ENCODE results near the gene APMAP. TPM values are rescaled to one million over a fixed set of nuclear protein-coding genes. Genes with fewer than 3 reads are reported as not detected.
"Not testable (repeated sequence)": the region's sequence is repeated elsewhere in the genome, so short reads cannot be mapped to it uniquely, and the experiment has no call there.

APMAP gene
- total RNA-seq, 2 experiments from 2014 or later: 45.5 to 46.6 TPM

DNA sequence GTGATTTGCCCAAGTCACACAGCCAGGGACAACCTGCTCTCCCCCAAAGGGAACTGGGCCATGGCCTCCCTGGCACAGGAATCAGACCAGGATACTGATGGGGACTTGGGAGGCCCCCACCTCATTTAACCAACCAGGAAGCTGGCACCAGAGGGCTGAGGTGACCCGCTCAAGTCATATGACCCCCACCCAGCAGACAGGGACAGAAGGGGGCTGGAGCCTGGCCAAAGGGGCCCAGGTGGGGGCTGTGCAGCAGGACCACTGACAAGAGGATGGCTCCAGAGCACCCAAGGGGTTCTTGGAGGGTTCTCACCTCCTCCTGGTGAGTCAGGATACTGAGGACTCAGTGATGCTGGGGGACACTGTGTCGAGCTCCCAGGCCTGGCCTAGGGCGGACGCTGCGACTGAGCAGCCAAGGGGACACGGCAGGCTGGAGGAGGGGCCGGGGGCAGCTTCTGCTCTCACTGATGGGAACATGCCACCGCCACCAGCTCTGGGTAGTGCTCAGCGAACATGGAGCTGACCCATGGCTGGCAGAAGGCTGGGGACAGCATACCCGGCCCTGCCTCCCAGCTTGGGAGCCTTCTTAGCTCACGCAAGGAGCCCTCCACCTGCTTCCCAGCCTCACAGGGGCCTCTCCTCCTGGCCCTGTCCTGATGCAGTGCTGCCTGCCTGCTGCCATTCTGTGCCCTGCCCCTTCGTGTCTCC is 42.3 kb downstream of the APMAP start:
- H3K4me3 Mint-ChIP-seq: peak overlapping the region; percentile 83
- intact Hi-C loops (cut with micrococcal nuclease): no loop called here
- DNase-seq: no peak
- H3K27ac Mint-ChIP-seq: peak overlapping the region; percentile 96
- peaks cover 33% of the 10 kb centered on the region for H3K9me3 Mint-ChIP-seq
- ChIA-PET CTCF (interaction anchor here (0.6 to 1.6 kb wide), 3 partner anchors 10 to 209 kb away, joined by 3 read pairs; no protein-coding TSS in a partner anchor), POLR2A (interaction anchor here (1.6 to 2.9 kb wide), 3 partner anchors 10 to 107 kb away, joined by 7 to 15 read pairs (median 8); partner anchors contain the start of gene ACSS1)
- peaks cover 59% of the 10 kb centered on the region for H3K4me1 Mint-ChIP-seq (ENCODE audit: low read depth)
- no peaks in the 10 kb centered on the region for H3K27me3 Mint-ChIP-seq
- peaks cover 43% of the 10 kb centered on the region for H3K36me3 Mint-ChIP-seq

DNA sequence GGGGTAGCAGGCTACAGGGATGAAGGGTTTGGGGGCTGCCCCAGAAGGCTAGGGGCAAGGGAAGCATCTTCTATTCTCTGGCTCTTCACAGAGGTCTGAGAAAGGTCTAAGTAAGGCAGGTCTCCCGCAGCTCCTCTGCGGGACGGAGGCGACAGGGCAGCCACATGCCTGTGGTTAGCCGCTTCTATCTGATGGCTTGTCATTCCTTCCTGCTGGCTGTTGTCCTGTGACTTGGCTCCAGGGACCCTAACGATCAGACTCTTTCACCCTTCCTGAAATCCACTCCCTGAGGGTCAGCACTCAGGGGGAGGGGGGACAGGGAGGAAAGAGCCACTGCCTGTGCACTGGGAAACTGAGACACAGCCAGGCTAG is 42.8 kb downstream of the APMAP start:
- peak overlapping the region; percentile 83 for H3K4me3 Mint-ChIP-seq
- H3K9me3 Mint-ChIP-seq: peaks cover 37% of the 10 kb centered on the region
- intact Hi-C loops (cut with micrococcal nuclease): loop anchor here (1.0 to 5.0 kb wide), 5 partner anchors 17 to 443 kb away; partner anchors contain the start of genes ABHD12 and APMAP
- peak; percentile 51 for DNase-seq
- H3K27me3 Mint-ChIP-seq: no peaks in the 10 kb centered on the region
- H3K4me1 Mint-ChIP-seq (ENCODE audit: low read depth): peaks cover 55% of the 10 kb centered on the region
- ChIA-PET POLR2A (interaction anchor here (1.6 to 2.9 kb wide), 3 partner anchors 11 to 108 kb away, joined by 7 to 15 read pairs (median 8); partner anchors contain the start of gene ACSS1), CTCF (interaction anchor here (1.2 to 1.6 kb wide), 2 partner anchors 11 to 31 kb away, joined by 3 read pairs; no protein-coding TSS in a partner anchor)
- H3K27ac Mint-ChIP-seq: peak overlapping the region; percentile 96
- H3K36me3 Mint-ChIP-seq: peaks cover 39% of the 10 kb centered on the region

DNA sequence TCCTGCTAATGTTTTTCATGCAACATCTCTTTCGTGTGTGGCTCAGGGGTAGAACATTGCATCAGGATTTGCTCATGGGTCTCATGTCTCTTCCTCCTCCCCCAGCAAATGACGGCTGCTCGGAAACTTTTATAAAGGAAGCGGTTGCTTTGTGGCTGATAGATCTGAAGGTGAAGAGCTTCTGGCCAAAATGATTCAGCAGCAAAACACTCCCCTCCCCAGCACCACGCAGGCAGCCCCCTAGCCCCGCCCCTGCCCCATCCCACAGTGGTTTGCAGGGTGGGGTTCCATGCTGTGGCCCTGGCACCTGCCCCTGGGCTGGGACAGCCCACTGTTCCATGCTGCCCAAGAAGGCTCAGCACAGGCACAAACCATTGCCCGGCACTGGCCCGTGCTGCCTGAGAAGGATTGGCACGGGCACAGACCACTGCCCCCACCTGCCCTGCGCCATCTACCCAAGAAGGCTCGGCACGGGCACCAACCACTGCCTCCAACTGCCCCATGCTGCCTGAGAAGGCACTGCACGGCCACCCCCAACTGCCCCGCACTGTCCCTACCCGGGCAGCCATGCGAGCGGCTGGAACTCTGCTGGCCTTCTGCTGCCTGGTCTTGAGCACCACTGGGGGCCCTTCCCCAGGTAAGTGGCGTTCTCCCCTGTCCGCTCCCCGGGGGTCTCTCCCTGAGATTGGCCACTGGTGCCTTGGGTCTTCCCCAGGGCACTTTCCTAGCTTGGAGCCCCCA is 43.4 kb downstream of the APMAP start, which contains the start of gene CST7:
Gene CST7 (plus strand): TSS at position 331 of the 741 bp plus-strand sequence. CDS start 237 bp downstream, at position 568.
- DNase-seq: peak; percentile 93
- H3K4me3 Mint-ChIP-seq: peak within 1 kb of the TSS; percentile 83
- H3K27ac Mint-ChIP-seq: peak within 1 kb of the TSS; percentile 96
- peaks cover 38% of the 10 kb centered on the region for H3K36me3 Mint-ChIP-seq
- H3K27me3 Mint-ChIP-seq: no peaks in the 10 kb centered on the region
- ChIA-PET CTCF (interaction anchor here (1.2 to 1.6 kb wide), 2 partner anchors 11 to 30 kb away, joined by 3 read pairs; no protein-coding TSS in a partner anchor), POLR2A (interaction anchor here (1.2 to 2.9 kb wide), 4 partner anchors 12 to 109 kb away, joined by 3 to 15 read pairs (median 8); partner anchors contain the start of gene ACSS1)
- peaks cover 39% of the 10 kb centered on the region for H3K9me3 Mint-ChIP-seq
- intact Hi-C loops (cut with micrococcal nuclease): loop anchor here (1.0 to 5.0 kb wide), 5 partner anchors 16 to 443 kb away; partner anchors contain the start of genes ABHD12 and APMAP
- peaks cover 50% of the 10 kb centered on the region for H3K4me1 Mint-ChIP-seq (ENCODE audit: low read depth)

DNA sequence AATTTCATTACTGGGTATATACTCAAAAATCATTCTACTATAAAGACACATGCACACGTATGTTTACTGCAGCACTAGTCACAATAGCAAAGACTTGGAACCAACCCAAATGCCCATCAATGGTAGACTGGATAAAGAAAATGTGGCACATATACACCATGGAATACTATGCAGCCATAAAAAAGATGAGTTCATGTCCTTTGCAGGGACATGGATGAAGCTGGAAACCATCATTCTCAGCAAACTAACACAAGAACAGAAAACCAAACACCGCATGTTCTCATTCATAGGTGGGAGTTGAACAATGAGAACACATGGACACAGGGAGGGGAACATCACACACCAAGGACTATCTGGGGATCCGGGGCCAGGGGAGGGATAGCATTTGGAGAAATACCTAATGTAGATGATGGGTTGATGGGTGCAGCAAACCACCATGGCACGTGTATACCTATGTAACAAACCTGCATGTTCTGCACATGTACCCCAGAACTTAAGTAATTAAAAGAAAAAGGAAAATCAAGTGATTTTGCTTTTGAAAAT is 44.1 kb downstream of the APMAP start:
- Mint-ChIP-seq H3K9me3 (peaks cover 39% of the 10 kb centered on the region), H3K4me1 (ENCODE audit: low read depth) (peaks cover 44% of the 10 kb centered on the region), H3K27ac (peak overlapping the region; percentile 96), H3K36me3 (peaks cover 35% of the 10 kb centered on the region), H3K4me3 (peak overlapping the region; percentile 83)
- POLR2A ChIA-PET: interaction anchor here (1.2 to 2.9 kb wide), 4 partner anchors 12 to 109 kb away, joined by 3 to 15 read pairs (median 8); partner anchors contain the start of gene ACSS1
- DNase-seq, CTCF ChIA-PET, H3K27me3 Mint-ChIP-seq: not testable (repeated sequence)
- intact Hi-C loops (cut with micrococcal nuclease): loop anchor here (2.0 to 5.0 kb wide), 4 partner anchors 16 to 444 kb away; partner anchors contain the start of genes ABHD12 and APMAP

DNA sequence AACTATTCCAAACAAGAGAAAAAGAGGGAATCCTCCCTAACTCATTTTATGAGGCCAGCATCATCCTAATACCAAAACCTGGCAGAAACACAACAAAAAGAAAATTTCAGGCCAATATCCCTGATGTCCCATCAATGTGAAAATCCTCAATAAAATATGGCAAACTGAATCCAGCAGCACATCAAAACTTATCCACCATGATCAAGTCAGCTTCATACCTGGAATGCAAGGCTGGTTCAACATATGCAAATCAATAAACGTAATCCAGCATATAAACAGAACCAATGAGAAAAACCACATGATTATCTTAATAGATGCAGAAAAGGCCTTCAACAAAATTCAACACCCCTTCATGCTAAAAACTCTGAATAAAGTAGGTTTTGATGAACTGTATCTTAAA is 46.2 kb downstream of the APMAP start:
- intact Hi-C loops (cut with micrococcal nuclease): loop anchor here (5.0 kb wide), 2 partner anchors 291 to 446 kb away; partner anchors contain the start of gene ABHD12
- H3K27me3 Mint-ChIP-seq, H3K27ac Mint-ChIP-seq, POLR2A ChIA-PET, DNase-seq, CTCF ChIA-PET, H3K4me3 Mint-ChIP-seq: not testable (repeated sequence)
- Mint-ChIP-seq H3K36me3 (peaks cover 38% of the 10 kb centered on the region), H3K9me3 (peaks cover 45% of the 10 kb centered on the region), H3K4me1 (ENCODE audit: low read depth) (peaks cover 36% of the 10 kb centered on the region)

DNA sequence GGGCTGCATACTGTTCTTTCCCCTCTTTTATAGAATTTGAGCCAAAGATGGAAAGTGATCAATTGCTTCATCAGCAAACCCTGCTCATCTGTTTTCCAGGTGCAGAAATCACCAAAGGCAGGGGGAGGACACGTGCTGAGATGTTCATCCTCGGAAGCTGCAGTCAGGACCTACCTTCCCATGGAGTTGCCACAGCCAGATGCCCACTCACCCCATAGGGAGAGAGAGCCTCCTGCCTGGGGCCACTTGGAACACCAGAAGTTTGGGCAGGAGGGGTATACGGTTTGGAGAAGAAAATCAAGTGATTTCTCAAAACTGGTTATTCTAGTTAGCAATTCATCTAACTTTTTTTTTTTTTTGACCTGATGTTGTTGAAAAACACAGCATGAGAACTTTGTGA is 48.8 kb downstream of the APMAP start:
- H3K4me1 Mint-ChIP-seq (ENCODE audit: low read depth): peaks cover 21% of the 10 kb centered on the region
- no peaks in the 10 kb centered on the region for H3K27me3 Mint-ChIP-seq
- ChIA-PET POLR2A (no interaction called here), CTCF (no interaction called here)
- intact Hi-C loops (cut with micrococcal nuclease): no loop called here
- H3K27ac Mint-ChIP-seq: no peak overlapping the region
- no peak overlapping the region for H3K4me3 Mint-ChIP-seq
- peaks cover 54% of the 10 kb centered on the region for H3K9me3 Mint-ChIP-seq
- H3K36me3 Mint-ChIP-seq: peaks cover 43% of the 10 kb centered on the region
- no peak for DNase-seq

DNA sequence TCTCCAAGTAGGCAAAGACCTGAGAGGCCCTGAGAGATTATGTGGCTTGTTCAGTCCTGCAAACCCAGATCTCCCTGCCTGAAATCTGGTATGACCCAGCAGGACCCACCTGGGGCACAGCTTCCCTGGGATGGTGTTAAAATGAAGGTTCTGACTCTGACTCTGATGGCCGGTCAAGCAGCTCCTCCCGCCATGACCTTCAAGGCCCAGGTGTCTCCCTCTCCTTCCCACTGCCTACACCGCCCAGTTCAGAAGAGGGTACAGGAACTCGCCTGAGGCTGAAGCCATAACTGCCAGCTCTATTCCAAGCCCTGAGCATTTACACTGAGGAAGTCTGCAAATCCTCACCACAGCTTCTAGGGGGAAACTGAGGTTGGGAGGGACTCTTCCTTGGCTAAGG is 49.4 kb downstream of the APMAP start:
- POLR2A ChIA-PET: no interaction called here
- DNase-seq: no peak
- intact Hi-C loops (cut with micrococcal nuclease): no loop called here
- H3K27me3 Mint-ChIP-seq: no peaks in the 10 kb centered on the region
- CTCF ChIA-PET: no interaction called here
- H3K4me3 Mint-ChIP-seq: no peak overlapping the region
- peaks cover 15% of the 10 kb centered on the region for H3K4me1 Mint-ChIP-seq (ENCODE audit: low read depth)
- H3K9me3 Mint-ChIP-seq: peaks cover 50% of the 10 kb centered on the region
- H3K36me3 Mint-ChIP-seq: peaks cover 41% of the 10 kb centered on the region
- H3K27ac Mint-ChIP-seq: no peak overlapping the region

DNA sequence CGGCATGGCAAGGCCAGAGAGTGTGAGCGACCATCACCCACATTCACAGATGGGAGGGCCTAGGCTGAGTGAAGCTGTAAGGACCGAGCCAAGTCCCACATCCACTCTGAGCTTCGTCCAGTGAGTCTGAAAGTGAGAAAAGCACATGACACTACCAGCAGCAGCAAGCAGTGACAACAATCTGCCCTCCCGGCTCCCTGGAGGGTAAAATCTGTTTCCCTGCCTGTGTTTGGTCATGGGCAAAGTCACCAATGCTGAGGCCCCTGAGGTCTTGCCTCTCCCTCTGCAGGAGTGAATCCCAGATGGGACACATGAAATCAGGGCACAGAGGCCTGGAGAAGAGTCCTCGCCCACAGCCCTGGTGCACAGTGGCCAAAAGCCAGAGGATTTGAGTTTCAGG is 49.9 kb downstream of the APMAP start:
- intact Hi-C loops (cut with micrococcal nuclease): no loop called here
- Mint-ChIP-seq H3K4me1 (ENCODE audit: low read depth) (peaks cover 10% of the 10 kb centered on the region), H3K9me3 (peaks cover 45% of the 10 kb centered on the region), H3K4me3 (no peak overlapping the region), H3K27ac (no peak overlapping the region), H3K27me3 (no peaks in the 10 kb centered on the region), H3K36me3 (peaks cover 38% of the 10 kb centered on the region)
- ChIA-PET CTCF (no interaction called here), POLR2A (no interaction called here)
- no peak for DNase-seq

DNA sequence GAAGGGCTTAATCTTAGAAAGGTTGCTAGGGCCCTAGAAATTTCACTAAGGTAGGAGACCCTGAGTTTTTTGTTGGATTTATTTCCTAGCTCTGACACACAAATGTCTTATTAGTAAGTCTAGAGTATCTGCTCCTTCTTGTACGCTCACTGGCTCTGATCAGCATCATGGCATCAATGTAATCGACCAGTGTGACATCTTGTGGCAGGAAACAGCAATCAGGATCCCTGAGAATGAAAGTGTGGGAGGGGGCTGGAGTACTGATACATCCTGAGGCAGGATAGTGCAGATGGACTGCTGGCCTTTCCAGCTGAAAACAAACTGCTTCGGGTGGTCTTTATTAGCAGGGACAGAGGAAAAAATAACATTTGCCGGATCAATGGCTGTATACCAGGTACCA is 53.5 kb downstream of the APMAP start:
- intact Hi-C loops (cut with micrococcal nuclease): no loop called here
- H3K4me3 Mint-ChIP-seq: no peak overlapping the region
- ChIA-PET POLR2A (no interaction called here), CTCF (no interaction called here)
- peaks cover 20% of the 10 kb centered on the region for H3K9me3 Mint-ChIP-seq
- peaks cover 15% of the 10 kb centered on the region for H3K36me3 Mint-ChIP-seq
- H3K4me1 Mint-ChIP-seq (ENCODE audit: low read depth): peaks cover 6% of the 10 kb centered on the region
- no peak overlapping the region for H3K27ac Mint-ChIP-seq
- DNase-seq: no peak
- no peaks in the 10 kb centered on the region for H3K27me3 Mint-ChIP-seq

DNA sequence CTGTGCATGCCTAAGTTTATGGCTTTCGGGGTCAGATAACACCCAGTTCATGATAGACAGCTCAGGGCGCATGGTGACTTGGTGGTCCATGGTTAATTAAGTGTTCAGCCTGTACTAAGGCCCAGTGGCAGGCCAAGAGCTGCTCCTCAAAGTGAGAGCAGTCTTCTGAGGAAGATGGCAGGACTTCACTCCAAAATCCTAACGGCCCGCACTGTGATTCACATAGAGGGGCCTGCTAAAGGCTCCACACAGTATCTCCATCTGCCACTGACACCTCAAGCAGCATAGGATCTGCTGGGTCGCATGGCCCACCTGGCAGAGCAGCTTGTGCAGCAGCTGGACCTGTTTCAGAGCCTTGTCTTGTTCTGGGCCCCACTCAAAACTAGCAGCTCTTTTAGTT is 54.1 kb downstream of the APMAP start:
- DNase-seq: no peak
- ChIA-PET CTCF (interaction anchor here (0.6 kb wide), 1 partner anchor 184 kb away, joined by 3 read pairs; no protein-coding TSS in a partner anchor), POLR2A (no interaction called here)
- H3K9me3 Mint-ChIP-seq: peaks cover 20% of the 10 kb centered on the region
- peaks cover 6% of the 10 kb centered on the region for H3K4me1 Mint-ChIP-seq (ENCODE audit: low read depth)
- H3K27ac Mint-ChIP-seq: no peak overlapping the region
- intact Hi-C loops (cut with micrococcal nuclease): no loop called here
- H3K36me3 Mint-ChIP-seq: peaks cover 13% of the 10 kb centered on the region
- no peaks in the 10 kb centered on the region for H3K27me3 Mint-ChIP-seq
- no peak overlapping the region for H3K4me3 Mint-ChIP-seq

DNA sequence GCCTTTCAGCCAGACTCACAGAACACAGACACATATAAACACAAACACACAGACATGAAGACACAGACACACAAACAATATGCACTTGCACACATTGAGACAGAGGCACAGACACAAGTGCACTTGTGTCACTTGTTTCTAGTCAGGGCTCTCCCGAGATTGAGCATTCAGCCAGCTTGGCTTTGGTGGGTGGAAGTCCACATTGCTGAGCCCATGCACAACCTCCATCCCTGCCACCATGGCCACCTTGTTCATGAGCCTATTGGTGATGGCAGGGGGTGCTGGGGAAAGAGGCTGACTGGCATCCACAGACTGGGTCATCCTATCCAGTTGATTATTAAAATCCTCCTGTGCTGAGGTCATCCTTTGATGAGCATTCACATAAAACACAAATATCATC is 55.0 kb downstream of the APMAP start:
- CTCF ChIA-PET: no interaction called here
- Mint-ChIP-seq H3K4me1 (ENCODE audit: low read depth) (peaks cover 7% of the 10 kb centered on the region), H3K9me3 (peaks cover 20% of the 10 kb centered on the region), H3K36me3 (peaks cover 13% of the 10 kb centered on the region), H3K27me3 (no peaks in the 10 kb centered on the region), H3K4me3 (no peak overlapping the region), H3K27ac (no peak overlapping the region)
- intact Hi-C loops (cut with micrococcal nuclease): no loop called here
- POLR2A ChIA-PET: no interaction called here
- no peak for DNase-seq

All from activated CD4-positive, alpha-beta memory T cell treated with anti-CD3 and anti-CD28 coated beads for 36 hours (primary cell).